ENCODE results near the gene CDT1. TPM values are rescaled to one million over a fixed set of nuclear protein-coding genes. Genes with fewer than 3 reads are reported as not detected.
"Not testable (repeated sequence)": the region's sequence is repeated elsewhere in the genome, so short reads cannot be mapped to it uniquely, and the experiment has no call there.

CDT1 gene
- total RNA-seq, 2 experiments from 2014 or later: 136 to 182 TPM

GRCh38 chr16:88769617-88770460 is 33.8 kb upstream of the CDT1 start:
- peak; percentile 62 for ATAC-seq
- Mint-ChIP-seq H3K27me3 (no peaks in the 10 kb centered on the region), H3K27ac (no peak overlapping the region), H3K9me3 (ENCODE audit: low read depth) (no peaks in the 10 kb centered on the region), H3K4me1 (peaks cover 28% of the 10 kb centered on the region), H3K36me3 (ENCODE audit: low read depth) (no peaks in the 10 kb centered on the region), H3K4me3 (no peak overlapping the region)
- ChIA-PET POLR2A (interaction anchor here (0.5 kb wide), 1 partner anchor 21 kb away, joined by 3 read pairs; no protein-coding TSS in a partner anchor), CTCF (interaction anchor here (4.2 kb wide), 1 partner anchor 12 kb away, joined by 18 read pairs; no protein-coding TSS in a partner anchor)
- peak; percentile 69 for DNase-seq
- intact Hi-C loops (cut with DNase I, micrococcal nuclease): no loop called here

DNA sequence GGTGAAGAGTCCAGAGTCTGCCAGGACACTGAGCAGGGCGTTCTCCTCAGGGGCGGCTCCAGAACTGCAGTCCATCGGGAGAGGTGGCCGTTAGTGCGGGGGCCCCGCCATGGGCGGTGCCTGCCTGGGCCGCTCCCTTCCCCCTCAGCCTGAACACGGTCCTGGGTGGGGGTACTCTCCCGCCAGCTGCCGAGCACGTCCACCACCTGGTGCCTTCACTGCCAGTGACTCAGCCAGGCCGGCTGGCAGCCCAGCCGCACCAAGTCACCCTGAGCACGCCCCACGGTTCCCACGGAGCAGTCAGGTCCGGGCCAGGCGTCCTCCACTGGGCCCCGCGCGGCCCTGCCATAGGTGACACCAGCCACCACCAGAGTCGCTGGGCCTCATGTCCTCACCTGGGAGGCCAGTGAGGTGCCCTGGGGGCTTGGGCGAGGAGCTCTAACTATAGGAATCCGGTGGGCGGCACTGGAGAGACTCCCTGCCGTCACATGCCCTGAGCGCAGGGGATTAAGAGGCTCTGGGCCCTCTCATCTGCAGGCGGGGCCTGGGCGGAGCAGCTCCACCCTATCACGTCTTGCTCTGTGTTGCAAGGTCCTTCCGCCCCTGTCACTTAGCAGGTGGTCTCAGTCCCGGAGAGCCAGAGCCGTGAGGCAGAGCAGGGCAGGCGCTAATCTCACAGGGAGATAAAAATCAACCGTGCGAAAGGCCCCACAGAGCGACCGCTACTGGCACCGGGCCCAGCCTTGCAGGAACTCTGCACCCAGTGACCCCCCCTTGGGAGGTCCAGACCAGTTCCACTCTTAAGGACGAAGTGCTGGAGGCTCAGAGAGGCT is 32.9 kb upstream of the CDT1 start:
- peak overlapping the region; percentile 42 for H3K27ac Mint-ChIP-seq
- no peak overlapping the region for H3K4me3 Mint-ChIP-seq
- intact Hi-C loops (cut with DNase I, micrococcal nuclease): no loop called here
- CTCF ChIA-PET: interaction anchor here (4.2 kb wide), 1 partner anchor 11 kb away, joined by 18 read pairs; no protein-coding TSS in a partner anchor
- ATAC-seq (peak; percentile 58), DNase-seq (peak; percentile 55)
- H3K27me3 Mint-ChIP-seq: no peaks in the 10 kb centered on the region
- POLR2A ChIA-PET: interaction anchor here (0.5 to 0.6 kb wide), 3 partner anchors 22 to 340 kb away, joined by 3 read pairs; no protein-coding TSS in a partner anchor
- H3K4me1 Mint-ChIP-seq: peaks cover 28% of the 10 kb centered on the region
- H3K36me3 Mint-ChIP-seq (ENCODE audit: low read depth): no peaks in the 10 kb centered on the region
- no peaks in the 10 kb centered on the region for H3K9me3 Mint-ChIP-seq (ENCODE audit: low read depth)

DNA sequence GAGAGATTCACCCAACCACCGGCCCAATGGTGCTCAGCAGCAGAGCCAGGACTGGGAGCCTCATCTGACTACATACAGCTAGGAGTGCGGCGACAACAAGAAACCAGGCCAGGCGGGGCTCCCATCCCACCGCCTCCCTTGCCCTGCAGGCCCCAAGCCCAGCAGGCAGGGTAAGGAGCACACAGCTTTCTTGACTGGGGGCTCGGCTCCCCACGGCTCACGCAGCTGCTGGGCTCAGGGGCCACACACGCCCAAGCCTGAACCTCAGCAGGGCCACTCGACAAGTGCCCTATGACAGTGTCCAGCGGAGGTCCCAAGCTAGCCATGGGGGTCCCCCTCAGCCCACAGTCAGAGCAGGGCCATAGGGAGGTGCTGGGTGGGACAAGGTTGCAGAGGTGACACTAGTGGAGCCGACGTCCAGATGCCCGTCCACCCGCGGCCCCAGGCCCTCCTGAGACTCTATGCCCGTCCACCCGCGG is 32.3 kb upstream of the CDT1 start:
- Mint-ChIP-seq H3K4me1 (peaks cover 24% of the 10 kb centered on the region), H3K9me3 (ENCODE audit: low read depth) (no peaks in the 10 kb centered on the region), H3K27ac (peak overlapping the region; percentile 42), H3K27me3 (no peaks in the 10 kb centered on the region), H3K4me3 (no peak overlapping the region), H3K36me3 (ENCODE audit: low read depth) (no peaks in the 10 kb centered on the region)
- DNase-seq: no peak
- ATAC-seq: no peak
- CTCF ChIA-PET: interaction anchor here (4.2 kb wide), 1 partner anchor 11 kb away, joined by 18 read pairs; no protein-coding TSS in a partner anchor
- POLR2A ChIA-PET: interaction anchor here (0.6 kb wide), 1 partner anchor 341 kb away, joined by 3 read pairs; no protein-coding TSS in a partner anchor
- intact Hi-C loops (cut with DNase I, micrococcal nuclease): no loop called here

DNA sequence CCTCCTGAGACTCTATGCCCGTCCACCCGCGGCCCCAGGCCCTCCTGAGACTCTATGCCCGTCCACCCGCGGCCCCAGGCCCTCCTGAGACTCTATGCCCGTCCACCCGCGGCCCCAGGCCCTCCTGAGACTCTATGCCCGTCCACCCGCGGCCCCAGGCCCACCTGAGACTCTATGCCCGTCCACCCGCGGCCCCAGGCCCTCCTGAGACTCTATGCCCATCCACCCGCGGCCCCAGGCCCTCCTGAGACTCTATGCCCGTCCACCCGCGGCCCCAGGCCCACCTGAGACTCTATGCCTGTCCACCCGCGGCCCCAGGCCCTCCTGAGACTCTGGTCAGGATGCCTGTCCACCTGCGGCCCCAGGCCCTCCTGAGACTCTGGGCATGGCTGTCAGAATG is 31.8 kb upstream of the CDT1 start:
- intact Hi-C loops (cut with DNase I, micrococcal nuclease); H3K36me3 Mint-ChIP-seq (ENCODE audit: low read depth); DNase-seq; POLR2A ChIA-PET; H3K27ac Mint-ChIP-seq; ATAC-seq; H3K4me3 Mint-ChIP-seq; H3K9me3 Mint-ChIP-seq (ENCODE audit: low read depth); H3K27me3 Mint-ChIP-seq: not testable (repeated sequence)
- CTCF ChIA-PET: interaction anchor here (4.2 kb wide), 1 partner anchor 10 kb away, joined by 18 read pairs; no protein-coding TSS in a partner anchor
- H3K4me1 Mint-ChIP-seq: peaks cover 24% of the 10 kb centered on the region

GRCh38 chr16:88772871-88773811 is 30.4 kb upstream of the CDT1 start:
- intact Hi-C loops (cut with DNase I, micrococcal nuclease): no loop called here
- POLR2A ChIA-PET: interaction anchor here (0.6 kb wide), 1 partner anchor 68 kb away, joined by 3 read pairs; no protein-coding TSS in a partner anchor
- H3K27me3 Mint-ChIP-seq: no peaks in the 10 kb centered on the region

DNA sequence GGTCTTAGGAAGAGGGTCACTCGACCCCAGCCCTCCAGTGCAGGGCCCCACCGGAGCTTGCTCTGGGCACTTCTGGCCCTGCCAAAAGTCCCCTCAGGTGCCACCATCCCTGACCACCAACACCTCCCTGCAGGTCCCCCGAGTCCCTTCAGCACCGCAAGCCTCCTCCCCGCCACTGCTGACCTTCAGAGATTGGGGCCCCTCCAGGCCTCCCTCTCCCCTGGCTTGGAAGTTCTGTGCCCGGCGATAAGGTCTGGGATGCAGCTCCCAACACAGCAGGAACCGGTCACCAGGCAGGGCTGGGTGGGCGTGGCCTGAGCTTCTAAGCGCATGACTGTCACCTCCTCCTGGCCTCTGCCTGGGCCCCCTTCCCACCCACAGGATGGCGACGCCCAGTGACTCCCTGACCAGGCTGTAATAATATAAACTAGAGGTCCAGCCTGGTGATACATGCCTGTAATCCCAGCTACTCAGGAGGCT is 29.7 kb upstream of the CDT1 start:
- ATAC-seq (no peak), DNase-seq (no peak)
- no peaks in the 10 kb centered on the region for H3K9me3 Mint-ChIP-seq (ENCODE audit: low read depth)
- H3K4me1 Mint-ChIP-seq: peaks cover 23% of the 10 kb centered on the region
- no peaks in the 10 kb centered on the region for H3K27me3 Mint-ChIP-seq
- H3K36me3 Mint-ChIP-seq (ENCODE audit: low read depth): peaks cover 2% of the 10 kb centered on the region
- H3K4me3 Mint-ChIP-seq: no peak overlapping the region
- ChIA-PET POLR2A (no interaction called here), CTCF (interaction anchor here (0.9 to 4.2 kb wide), 3 partner anchors 8 to 11 kb away, joined by 3 to 18 read pairs (median 4); no protein-coding TSS in a partner anchor)
- intact Hi-C loops (cut with DNase I, micrococcal nuclease): no loop called here
- H3K27ac Mint-ChIP-seq: no peak overlapping the region

More at GRCh38 chr16:88772871-88773811, 30.4 kb upstream of the CDT1 start:
- peaks cover 2% of the 10 kb centered on the region for H3K36me3 Mint-ChIP-seq (ENCODE audit: low read depth)
- H3K4me1 Mint-ChIP-seq: peaks cover 18% of the 10 kb centered on the region
- no peak for DNase-seq
- no peaks in the 10 kb centered on the region for H3K9me3 Mint-ChIP-seq (ENCODE audit: low read depth)
- ATAC-seq: no peak
- no peak overlapping the region for H3K4me3 Mint-ChIP-seq
- no peak overlapping the region for H3K27ac Mint-ChIP-seq
- CTCF ChIA-PET: interaction anchor here (0.6 to 4.2 kb wide), 3 partner anchors 9 to 139 kb away, joined by 3 to 18 read pairs (median 4); no protein-coding TSS in a partner anchor

GRCh38 chr16:88774544-88775393 is 28.8 kb upstream of the CDT1 start:
- no peak for DNase-seq
- ChIA-PET CTCF (interaction anchor here (0.9 to 1.1 kb wide), 2 partner anchors 10 to 12 kb away, joined by 3 to 4 read pairs; no protein-coding TSS in a partner anchor), POLR2A (no interaction called here)
- peaks cover 2% of the 10 kb centered on the region for H3K36me3 Mint-ChIP-seq (ENCODE audit: low read depth)
- no peaks in the 10 kb centered on the region for H3K27me3 Mint-ChIP-seq
- peaks cover 24% of the 10 kb centered on the region for H3K4me1 Mint-ChIP-seq
- H3K9me3 Mint-ChIP-seq (ENCODE audit: low read depth): no peaks in the 10 kb centered on the region
- intact Hi-C loops (cut with DNase I, micrococcal nuclease): no loop called here
- no peak for ATAC-seq
- no peak overlapping the region for H3K27ac Mint-ChIP-seq
- no peak overlapping the region for H3K4me3 Mint-ChIP-seq

- intact Hi-C loops (cut with DNase I, micrococcal nuclease): no loop called here
- Mint-ChIP-seq H3K9me3 (ENCODE audit: low read depth) (no peaks in the 10 kb centered on the region), H3K4me3 (no peak overlapping the region), H3K36me3 (ENCODE audit: low read depth) (peaks cover 2% of the 10 kb centered on the region), H3K27me3 (no peaks in the 10 kb centered on the region), H3K27ac (no peak overlapping the region), H3K4me1 (peaks cover 30% of the 10 kb centered on the region)
- CTCF ChIA-PET: no interaction called here
- DNase-seq (no peak), ATAC-seq (no peak)
- POLR2A ChIA-PET: no interaction called here
Observed at GRCh38 chr16:88775825-88776224, 27.8 kb upstream of the CDT1 start.

DNA sequence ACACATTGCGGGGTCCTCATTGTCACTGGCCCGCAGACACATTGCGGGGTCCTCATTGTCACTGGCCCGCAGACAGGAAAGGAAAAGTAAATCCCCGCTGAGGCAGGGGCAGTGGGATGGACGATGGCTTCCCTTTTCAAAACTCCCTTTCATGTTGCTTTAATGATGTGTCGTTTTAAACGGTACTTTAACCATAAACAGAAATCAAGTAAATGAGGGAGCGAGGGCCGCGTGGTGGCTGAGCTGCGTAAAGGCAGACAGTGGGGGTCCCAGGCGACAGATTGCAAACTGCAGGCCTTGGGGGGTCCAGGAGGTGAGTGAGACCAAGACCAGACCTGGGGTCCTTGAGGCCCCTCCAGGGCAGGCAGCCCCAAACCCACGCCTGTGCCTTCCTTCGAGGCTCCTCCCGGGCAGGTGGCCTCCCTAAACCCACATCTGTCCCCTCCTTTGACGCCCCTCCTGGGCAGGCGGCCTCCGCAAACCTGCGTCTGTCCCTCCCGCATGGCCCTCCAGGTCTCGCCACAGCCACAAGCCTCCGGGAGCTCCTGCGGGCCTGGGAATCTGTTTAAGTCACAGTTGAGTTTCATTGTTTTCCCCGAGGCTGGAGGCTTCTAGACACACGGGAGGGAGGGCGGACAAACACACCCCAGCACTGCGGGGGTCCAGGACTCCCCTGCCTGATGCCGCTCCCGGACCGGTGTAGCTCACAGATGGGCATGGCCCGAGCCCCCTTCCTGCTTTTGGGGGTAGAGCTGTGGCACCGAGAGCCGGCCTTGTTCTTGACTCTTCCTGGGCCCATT is 25.9 kb upstream of the CDT1 start:
- Mint-ChIP-seq H3K9me3 (ENCODE audit: low read depth) (no peaks in the 10 kb centered on the region), H3K4me1 (peaks cover 43% of the 10 kb centered on the region), H3K27me3 (no peaks in the 10 kb centered on the region), H3K36me3 (ENCODE audit: low read depth) (peaks cover 2% of the 10 kb centered on the region), H3K4me3 (no peak overlapping the region), H3K27ac (no peak overlapping the region)
- intact Hi-C loops (cut with DNase I, micrococcal nuclease): loop anchor here in 1 of 2 experiments (1.0 kb wide), 1 partner anchor 18 kb away; no protein-coding TSS in a partner anchor
- no peak for ATAC-seq
- ChIA-PET CTCF (interaction anchor here (1.5 kb wide), 1 partner anchor 40 kb away, joined by 5 read pairs; no protein-coding TSS in a partner anchor), POLR2A (interaction anchor here (0.6 to 0.7 kb wide), 2 partner anchors 9 to 18 kb away, joined by 3 read pairs; no protein-coding TSS in a partner anchor)
- no peak for DNase-seq
